ENCODE results near the gene GSN.

Gene GSN

GRCh38 chr9:121322737-121323448 lies 54.9 kb downstream of the GSN start:
- Histone ChIP-seq H3K27ac (replicated peaks; ENCODE audit: low read length) (no peak overlapping the region), H3K27me3 (ENCODE audit: control insufficient read depth in 3 of 3, insufficient read depth in 3 of 3, low read depth in 1 of 3, low read length in 3 of 3) (no peaks in the 10 kb centered on the region), H3K79me1 (ENCODE audit: low read depth, low read length) (no peaks in the 10 kb centered on the region), H2BK5ac (ENCODE audit: low read length) (no peak overlapping the region), H2AFZ (ENCODE audit: low read length) (no peak overlapping the region), H2AK5ac (ENCODE audit: low read depth, low read length) (no peak overlapping the region), H3K18ac (ENCODE audit: low read length) (no peak overlapping the region), H3K36me3 (replicated peaks in 1 of 2; ENCODE audit: control insufficient read depth in 2 of 2, insufficient read depth in 2 of 2, low read length in 2 of 2) (peaks cover 0 to 2% of the 10 kb centered on the region in 2 donors), H2BK15ac (ENCODE audit: low read length) (no peak overlapping the region), H3K9me3 (replicated peaks in 1 of 2; ENCODE audit: control insufficient read depth in 2 of 2, insufficient read depth in 1 of 2, low read depth in 1 of 2, low read length in 2 of 2) (no peaks in the 10 kb centered on the region), H3K14ac (ENCODE audit: low read length) (no peak overlapping the region), H4K91ac (ENCODE audit: low read depth, low read length, poor library complexity) (no peak overlapping the region), H3K4ac (ENCODE audit: low read length) (no peak overlapping the region), H2BK120ac (ENCODE audit: low read depth, low read length) (no peak overlapping the region), H4K8ac (ENCODE audit: low read depth, low read length) (no peak overlapping the region), H3K4me2 (ENCODE audit: insufficient read depth, low read length, poor library complexity, severe bottlenecking) (no peak overlapping the region), H3K9ac (ENCODE audit: low read depth, low read length, poor library complexity) (no peak overlapping the region), H3K4me1 (ENCODE audit: control insufficient read depth in 2 of 2, insufficient read depth in 1 of 2, low read depth in 1 of 2, low read length in 2 of 2) (peaks cover 11 to 12% of the 10 kb centered on the region in 2 donors), H2BK12ac (ENCODE audit: low read length) (no peak overlapping the region), H3K23ac (ENCODE audit: low read depth, low read length, poor library complexity) (no peak overlapping the region), H3K4me3 (ENCODE audit: low read length in 2 of 2) (no peak overlapping the region)
- no CpG with 5 or more reads among the region's 10 CpGs for WGBS, 2 donors (ENCODE audit: extremely low coverage in 2 of 2, insufficient read length in 2 of 2, insufficient replicate concordance in 1 of 2)
- DNase-seq (ENCODE audit: low spot score), result no peak

DNA sequence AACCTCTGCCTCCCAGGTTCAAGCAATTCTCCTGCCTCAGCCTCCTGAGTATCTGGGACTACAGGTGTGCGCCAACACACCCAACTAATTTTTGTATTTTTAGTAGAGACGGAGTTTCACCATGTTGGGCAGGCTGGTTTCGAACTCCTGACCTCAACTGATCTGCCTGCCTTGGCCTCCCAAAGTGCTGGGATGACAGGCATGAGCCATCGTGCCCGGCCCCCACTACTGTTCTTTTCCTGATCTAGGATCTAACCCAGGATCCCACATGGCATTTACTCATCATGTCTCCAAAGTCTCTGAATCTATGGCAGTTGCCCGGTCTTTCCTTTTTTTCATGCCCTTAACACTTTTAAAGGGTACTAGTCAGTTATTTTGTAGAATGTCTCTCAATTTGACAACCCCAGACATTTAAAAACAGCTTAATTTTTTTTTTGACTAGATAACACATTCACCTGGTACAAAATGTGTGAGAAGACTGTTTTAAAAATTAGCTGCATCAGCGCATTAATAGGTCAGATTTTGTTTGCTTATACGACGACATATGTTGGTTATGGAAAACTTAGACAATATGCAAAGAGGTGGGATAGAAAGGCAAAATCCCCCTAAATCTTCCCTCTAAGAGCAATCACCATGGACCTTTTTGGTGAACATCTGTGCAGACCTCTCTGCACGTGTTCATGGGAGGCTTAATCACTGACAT lies 55.6 kb downstream of the GSN start:
- peaks cover 11 to 12% of the 10 kb centered on the region in 2 donors for H3K4me1 ChIP-seq (ENCODE audit: control insufficient read depth in 2 of 2, insufficient read depth in 1 of 2, low read depth in 1 of 2, low read length in 2 of 2)
- H3K27ac ChIP-seq (replicated peaks; ENCODE audit: low read length), result no peak overlapping the region
- no peak overlapping the region for H2AFZ ChIP-seq (ENCODE audit: low read length)
- no peaks in the 10 kb centered on the region for H3K9me3 ChIP-seq (replicated peaks in 1 of 2; ENCODE audit: control insufficient read depth in 2 of 2, insufficient read depth in 1 of 2, low read depth in 1 of 2, low read length in 2 of 2)
- no peak overlapping the region for H2BK120ac ChIP-seq (ENCODE audit: low read depth, low read length)
- no peak overlapping the region for H3K4me3 ChIP-seq (ENCODE audit: low read length in 2 of 2)
- no peak overlapping the region for H3K9ac ChIP-seq (ENCODE audit: low read depth, low read length, poor library complexity)
- H2BK12ac ChIP-seq (ENCODE audit: low read length), result no peak overlapping the region
- no peaks in the 10 kb centered on the region for H3K27me3 ChIP-seq (ENCODE audit: control insufficient read depth in 3 of 3, insufficient read depth in 3 of 3, low read depth in 1 of 3, low read length in 3 of 3)
- no peak overlapping the region for H3K23ac ChIP-seq (ENCODE audit: low read depth, low read length, poor library complexity)
- H3K14ac ChIP-seq (ENCODE audit: low read length), result no peak overlapping the region
- no peak for DNase-seq (ENCODE audit: low spot score)
- H3K79me1 ChIP-seq (ENCODE audit: low read depth, low read length), result no peaks in the 10 kb centered on the region
- H3K36me3 ChIP-seq (replicated peaks in 1 of 2; ENCODE audit: control insufficient read depth in 2 of 2, insufficient read depth in 2 of 2, low read length in 2 of 2), result peaks cover 2% of the 10 kb centered on the region in 2 donors
- no peak overlapping the region for H3K4me2 ChIP-seq (ENCODE audit: insufficient read depth, low read length, poor library complexity, severe bottlenecking)
- no CpG with 5 or more reads among the region's 10 CpGs for WGBS, 2 donors (ENCODE audit: extremely low coverage in 2 of 2, insufficient read length in 2 of 2, insufficient replicate concordance in 1 of 2)
- no peak overlapping the region for H4K91ac ChIP-seq (ENCODE audit: low read depth, low read length, poor library complexity)
- H3K4ac ChIP-seq (ENCODE audit: low read length), result no peak overlapping the region
- H2AK5ac ChIP-seq (ENCODE audit: low read depth, low read length), result no peak overlapping the region
- no peak overlapping the region for H2BK5ac ChIP-seq (ENCODE audit: low read length)
- H2BK15ac ChIP-seq (ENCODE audit: low read length), result no peak overlapping the region
- no peak overlapping the region for H3K18ac ChIP-seq (ENCODE audit: low read length)
- no peak overlapping the region for H4K8ac ChIP-seq (ENCODE audit: low read depth, low read length)

DNA sequence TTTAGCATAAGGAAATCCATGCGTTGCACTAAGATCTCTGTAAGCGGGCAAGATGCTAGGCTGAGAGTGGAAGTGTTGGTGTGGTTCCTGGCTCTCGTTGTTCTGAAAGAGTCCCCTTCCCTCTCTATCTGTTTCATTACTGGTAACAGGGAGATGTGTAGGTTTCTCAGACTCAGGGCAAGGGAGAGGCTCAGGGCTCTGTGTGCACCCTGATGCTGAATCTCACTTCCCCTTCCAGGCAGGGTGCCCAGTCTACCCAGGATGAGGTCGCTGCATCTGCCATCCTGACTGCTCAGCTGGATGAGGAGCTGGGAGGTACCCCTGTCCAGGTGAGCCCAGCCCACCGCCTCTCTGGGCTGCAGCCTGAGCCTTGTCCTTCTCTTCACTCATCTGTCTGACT lies 56.4 kb downstream of the GSN start:
- Histone ChIP-seq H3K9me3 (replicated peaks in 1 of 2; ENCODE audit: control insufficient read depth in 2 of 2, insufficient read depth in 1 of 2, low read depth in 1 of 2, low read length in 2 of 2) (no peaks in the 10 kb centered on the region), H3K14ac (ENCODE audit: low read length) (no peak overlapping the region), H3K4me2 (ENCODE audit: insufficient read depth, low read length, poor library complexity, severe bottlenecking) (no peak overlapping the region), H3K4ac (ENCODE audit: low read length) (no peak overlapping the region), H3K4me3 (ENCODE audit: low read length in 2 of 2) (no peak overlapping the region), H3K9ac (ENCODE audit: low read depth, low read length, poor library complexity) (no peak overlapping the region), H4K8ac (ENCODE audit: low read depth, low read length) (no peak overlapping the region), H3K27ac (replicated peaks; ENCODE audit: low read length) (no peak overlapping the region), H3K4me1 (ENCODE audit: control insufficient read depth in 2 of 2, insufficient read depth in 1 of 2, low read depth in 1 of 2, low read length in 2 of 2) (peaks cover 11 to 12% of the 10 kb centered on the region in 2 donors), H3K36me3 (replicated peaks in 1 of 2; ENCODE audit: control insufficient read depth in 2 of 2, insufficient read depth in 2 of 2, low read length in 2 of 2) (peaks cover 0 to 9% of the 10 kb centered on the region in 2 donors), H4K91ac (ENCODE audit: low read depth, low read length, poor library complexity) (peak overlapping the region; percentile 53), H3K79me1 (ENCODE audit: low read depth, low read length) (no peaks in the 10 kb centered on the region), H2BK5ac (ENCODE audit: low read length) (no peak overlapping the region), H2AK5ac (ENCODE audit: low read depth, low read length) (no peak overlapping the region), H3K18ac (ENCODE audit: low read length) (no peak overlapping the region), H3K27me3 (ENCODE audit: control insufficient read depth in 3 of 3, insufficient read depth in 3 of 3, low read depth in 1 of 3, low read length in 3 of 3) (no peaks in the 10 kb centered on the region), H3K23ac (ENCODE audit: low read depth, low read length, poor library complexity) (no peak overlapping the region), H2BK12ac (ENCODE audit: low read length) (no peak overlapping the region), H2AFZ (ENCODE audit: low read length) (no peak overlapping the region), H2BK120ac (ENCODE audit: low read depth, low read length) (no peak overlapping the region), H2BK15ac (ENCODE audit: low read length) (no peak overlapping the region)
- DNase-seq (ENCODE audit: low spot score), result no peak
- WGBS, 2 donors (ENCODE audit: extremely low coverage in 2 of 2, insufficient read length in 2 of 2, insufficient replicate concordance in 1 of 2), result no CpG with 5 or more reads among the region's 5 CpGs

DNA sequence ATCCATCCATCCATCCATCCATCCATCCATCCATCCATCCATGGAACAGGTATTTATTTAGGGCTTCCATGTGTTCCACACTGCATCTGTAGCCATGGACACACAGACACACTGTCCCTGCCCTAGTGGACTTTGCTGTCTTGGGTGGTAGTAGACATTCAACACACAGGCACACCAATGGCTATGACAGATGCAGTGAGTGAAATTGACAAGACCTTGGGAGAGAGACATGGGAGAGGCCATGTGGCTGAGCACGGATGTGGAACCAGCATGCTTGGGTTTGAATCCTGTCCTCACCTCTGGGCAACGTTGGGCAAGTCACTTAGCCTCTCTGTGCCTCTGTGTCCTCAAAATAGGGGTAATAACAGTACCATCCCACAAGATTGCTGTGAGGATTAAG lies 56.8 kb downstream of the GSN start:
- no peak for DNase-seq (ENCODE audit: low spot score)
- Histone ChIP-seq H2BK120ac (ENCODE audit: low read depth, low read length) (no peak overlapping the region), H3K27ac (replicated peaks; ENCODE audit: low read length) (no peak overlapping the region), H3K9me3 (replicated peaks in 1 of 2; ENCODE audit: control insufficient read depth in 2 of 2, insufficient read depth in 1 of 2, low read depth in 1 of 2, low read length in 2 of 2) (no peaks in the 10 kb centered on the region), H2BK5ac (ENCODE audit: low read length) (no peak overlapping the region), H2BK15ac (ENCODE audit: low read length) (no peak overlapping the region), H3K23ac (ENCODE audit: low read depth, low read length, poor library complexity) (no peak overlapping the region), H3K79me1 (ENCODE audit: low read depth, low read length) (no peaks in the 10 kb centered on the region), H3K14ac (ENCODE audit: low read length) (no peak overlapping the region), H3K4me3 (ENCODE audit: low read length in 2 of 2) (no peak overlapping the region), H3K36me3 (replicated peaks in 1 of 2; ENCODE audit: control insufficient read depth in 2 of 2, insufficient read depth in 2 of 2, low read length in 2 of 2) (peaks cover 0 to 14% of the 10 kb centered on the region in 2 donors), H2BK12ac (ENCODE audit: low read length) (no peak overlapping the region), H3K4me1 (ENCODE audit: control insufficient read depth in 2 of 2, insufficient read depth in 1 of 2, low read depth in 1 of 2, low read length in 2 of 2) (peaks cover 11 to 12% of the 10 kb centered on the region in 2 donors), H4K8ac (ENCODE audit: low read depth, low read length) (no peak overlapping the region), H3K4ac (ENCODE audit: low read length) (no peak overlapping the region), H2AK5ac (ENCODE audit: low read depth, low read length) (no peak overlapping the region), H3K4me2 (ENCODE audit: insufficient read depth, low read length, poor library complexity, severe bottlenecking) (no peak overlapping the region), H3K18ac (ENCODE audit: low read length) (no peak overlapping the region), H4K91ac (ENCODE audit: low read depth, low read length, poor library complexity) (no peak overlapping the region), H3K9ac (ENCODE audit: low read depth, low read length, poor library complexity) (peak overlapping the region; percentile 70), H2AFZ (ENCODE audit: low read length) (no peak overlapping the region), H3K27me3 (ENCODE audit: control insufficient read depth in 3 of 3, insufficient read depth in 3 of 3, low read depth in 1 of 3, low read length in 3 of 3) (no peaks in the 10 kb centered on the region)
- WGBS, 2 donors (ENCODE audit: extremely low coverage in 2 of 2, insufficient read length in 2 of 2, insufficient replicate concordance in 1 of 2), result no CpG with 5 or more reads among the region's 2 CpGs
